HG02798 (cell line): Measurements from ENCODE around the gene GALNT17.
"Not testable (repeated sequence)": the region's sequence is repeated elsewhere in the genome, so short reads cannot be mapped to it uniquely, and the experiment has no call there.

Experiments used
- ATAC-seq: cut with Tn5 transposase; IDR thresholded peaks from one replicate; pipeline ENCODE4 v1.9.1; 2021; ENCODE audit warnings: mild to moderate bottlenecking; ENCODE audit not compliant: unreplicated experiment, poor library complexity

The GALNT17 gene

GRCh38 chr7:71229148-71229547 lies 97.2 kb downstream of the GALNT17 start:
- ATAC-seq: no peak

- no peak for ATAC-seq
Measured at GRCh38 chr7:71229699-71230098, 97.8 kb downstream of the GALNT17 start.

DNA sequence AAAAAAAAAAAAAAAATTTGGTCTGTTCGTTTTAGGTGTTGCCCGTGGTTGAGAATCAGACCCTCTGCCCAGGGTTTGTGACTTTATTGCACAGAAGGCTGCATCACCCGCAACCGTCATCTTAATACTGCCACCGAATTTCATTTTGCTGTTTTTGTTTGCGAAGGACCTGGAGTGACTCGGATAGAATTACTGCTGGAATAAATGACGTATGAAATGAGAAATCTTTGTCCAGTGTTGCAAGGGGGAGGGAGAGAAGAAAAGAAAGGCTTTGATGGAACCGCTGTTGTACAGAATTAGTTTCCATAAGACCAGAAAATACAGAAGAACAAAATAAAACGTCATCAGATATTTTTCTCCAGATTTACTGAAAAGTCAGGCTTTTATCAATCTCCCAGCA lies 103.3 kb downstream of the GALNT17 start:
- ATAC-seq: no peak

DNA sequence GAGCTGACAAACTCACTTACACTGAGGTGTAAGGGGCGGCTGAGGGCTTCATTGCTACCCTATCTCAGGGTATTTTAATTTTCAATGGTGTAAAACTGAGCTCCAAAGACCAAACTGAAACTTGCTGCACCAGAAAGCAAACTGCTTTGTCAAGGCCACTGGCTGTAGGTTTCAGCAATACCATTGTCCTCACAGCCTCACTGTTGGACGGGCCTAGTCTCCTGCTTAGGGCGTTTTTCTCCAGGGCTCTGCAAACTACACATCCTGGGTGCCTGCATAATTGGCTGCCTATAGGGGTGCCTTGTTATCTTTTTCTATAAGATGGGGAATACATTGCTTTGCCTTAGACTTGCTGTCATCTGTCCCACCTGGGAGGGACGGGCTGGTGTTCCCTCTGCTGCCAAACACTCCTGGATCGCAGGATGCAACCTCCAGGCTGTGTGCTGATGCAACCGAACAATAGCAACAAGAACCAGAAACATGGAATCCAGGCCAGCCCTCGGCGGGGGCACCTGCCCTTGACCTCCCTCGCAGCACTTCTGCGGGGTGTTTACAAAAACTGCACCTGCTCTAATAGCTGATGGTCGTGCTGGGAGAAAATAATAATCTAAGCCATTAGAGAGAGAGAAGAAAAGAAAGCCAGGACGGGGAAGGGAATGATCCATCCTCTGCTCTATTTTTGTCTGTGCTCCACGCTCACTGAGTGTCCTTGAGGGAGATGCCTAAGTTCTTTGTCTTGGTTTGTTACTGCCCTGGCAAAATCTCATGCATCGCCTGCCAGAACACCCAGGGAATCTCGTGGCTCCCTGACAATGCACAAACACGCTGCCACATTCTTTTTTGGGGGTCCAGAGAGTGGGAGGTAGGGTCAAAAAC lies 104.5 kb downstream of the GALNT17 start:
- no peak for ATAC-seq

- ATAC-seq: no peak
Measured at GRCh38 chr7:71237945-71238344, 106.0 kb downstream of the GALNT17 start.

DNA sequence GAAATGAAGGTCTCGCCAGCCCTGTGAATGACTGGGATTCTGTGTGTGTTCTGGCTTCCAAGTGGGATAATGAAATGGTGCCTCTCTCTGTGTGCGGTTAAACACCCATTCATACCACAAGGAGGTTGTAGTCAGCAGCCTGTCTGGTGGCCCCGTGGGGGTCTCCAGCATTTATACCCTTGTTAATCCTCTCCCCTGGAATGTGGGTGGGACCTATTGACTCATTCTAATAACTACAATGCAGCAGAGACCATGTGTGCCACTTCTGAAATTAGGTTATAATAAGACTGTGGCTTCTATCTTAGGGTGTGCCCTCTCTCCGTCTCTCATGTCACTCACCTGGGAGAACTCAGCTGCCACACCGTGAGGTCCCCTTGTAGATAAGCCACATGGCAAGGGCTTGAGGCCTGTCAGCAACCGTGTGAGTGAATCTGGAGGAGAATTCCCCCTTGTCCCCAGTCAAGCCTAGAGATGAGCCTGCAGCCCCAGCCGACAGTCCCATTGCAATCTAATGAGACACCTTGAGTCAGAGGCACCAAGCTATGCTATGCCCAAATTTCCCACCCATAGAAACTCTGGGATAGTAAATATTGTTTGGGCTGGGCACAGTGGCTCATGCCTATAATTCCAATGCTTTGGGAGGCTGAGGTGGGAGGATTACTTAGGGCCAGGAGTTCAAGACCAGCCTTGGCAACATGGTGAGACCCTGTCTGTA lies 106.8 kb downstream of the GALNT17 start:
- no peak for ATAC-seq

DNA sequence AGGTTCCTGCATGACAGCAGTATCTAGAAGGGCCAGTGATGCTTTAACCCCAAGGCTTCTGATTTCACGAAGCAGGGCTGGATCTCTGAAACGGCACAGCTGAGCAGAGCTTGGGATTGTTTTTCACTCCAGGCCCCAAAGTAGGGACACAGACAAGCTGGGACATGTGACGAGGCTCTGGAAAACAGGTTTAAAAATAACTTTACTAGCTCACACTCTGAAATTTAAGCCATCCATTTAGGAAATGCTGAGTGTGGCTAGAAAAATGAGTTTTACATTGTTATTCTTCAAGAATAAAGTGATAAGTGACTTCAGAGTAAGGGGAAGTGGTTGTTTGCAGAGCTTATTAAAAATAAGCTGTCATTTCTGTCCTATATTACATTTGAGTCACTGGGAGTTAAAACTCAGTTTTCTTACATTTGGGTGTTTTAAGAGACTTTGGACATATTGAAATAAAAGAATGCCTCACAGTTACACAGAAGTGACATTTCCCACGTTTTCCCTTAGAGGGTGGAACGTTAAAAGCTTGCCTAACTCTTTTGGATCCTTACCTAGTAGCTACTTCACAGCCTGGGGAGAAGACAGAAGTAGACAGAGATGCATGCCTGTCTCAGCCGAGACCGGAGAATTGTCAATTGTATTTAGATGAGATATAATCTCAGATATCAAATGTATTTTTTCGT lies 107.8 kb downstream of the GALNT17 start:
- no peak for ATAC-seq

GRCh38 chr7:71243736-71244410 lies 111.9 kb downstream of the GALNT17 start:
- ATAC-seq: no peak

- no peak for ATAC-seq
Measured at GRCh38 chr7:71245038-71245437, 113.1 kb downstream of the GALNT17 start.

GRCh38 chr7:71251706-71252105 lies 119.8 kb downstream of the GALNT17 start:
- no peak for ATAC-seq

DNA sequence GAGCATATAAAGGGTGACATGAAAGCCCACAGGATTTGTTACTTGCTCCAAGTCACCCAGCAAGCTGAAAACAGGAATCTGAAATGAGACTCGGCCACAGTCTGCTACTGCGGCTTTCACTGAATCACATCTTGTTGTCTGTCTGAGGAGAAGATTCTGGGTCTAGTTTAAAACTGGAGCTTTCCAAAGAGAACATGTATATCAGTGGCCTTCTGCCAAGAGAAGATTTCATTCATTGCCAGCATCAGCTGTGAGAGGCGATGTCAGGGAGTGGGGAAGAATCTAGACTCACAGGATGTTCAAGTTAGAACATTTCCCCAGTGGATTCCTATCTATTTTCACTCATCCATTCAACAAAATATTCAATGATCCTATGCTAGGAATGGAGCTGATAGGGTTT lies 122.8 kb downstream of the GALNT17 start:
- ATAC-seq: no peak

DNA sequence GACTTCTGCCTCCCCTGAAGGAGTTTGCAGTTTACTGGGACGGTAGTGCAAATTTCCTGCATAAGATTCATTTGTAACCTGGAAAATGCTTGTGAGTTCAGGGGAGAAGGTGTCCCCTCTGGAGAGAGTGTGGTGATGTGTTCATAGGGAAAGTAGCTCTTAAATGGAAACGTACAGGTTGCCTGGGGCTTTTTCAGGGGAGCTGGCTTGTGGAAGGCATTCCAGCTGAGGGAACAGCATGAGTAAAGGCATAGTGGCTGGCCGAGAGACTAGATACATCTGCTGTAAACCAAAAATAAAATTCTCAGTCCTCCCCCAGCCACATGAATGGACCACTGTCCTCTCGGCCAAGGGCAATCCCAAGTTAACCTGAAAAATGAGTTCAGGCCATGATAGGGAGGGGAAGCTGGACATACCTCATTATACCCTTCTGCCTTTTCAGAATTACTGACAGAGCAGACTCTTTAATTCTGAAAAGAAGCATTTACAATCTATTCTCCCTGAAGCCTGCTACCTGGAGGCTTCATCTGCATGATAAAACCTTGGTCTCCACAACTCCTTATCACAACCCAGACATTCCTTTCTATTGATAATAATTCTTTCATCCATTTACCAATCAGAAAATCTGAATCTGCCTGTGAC lies 123.7 kb downstream of the GALNT17 start:
- ATAC-seq: no peak

- ATAC-seq: no peak
Measured at GRCh38 chr7:71261066-71261465, 129.1 kb downstream of the GALNT17 start.

DNA sequence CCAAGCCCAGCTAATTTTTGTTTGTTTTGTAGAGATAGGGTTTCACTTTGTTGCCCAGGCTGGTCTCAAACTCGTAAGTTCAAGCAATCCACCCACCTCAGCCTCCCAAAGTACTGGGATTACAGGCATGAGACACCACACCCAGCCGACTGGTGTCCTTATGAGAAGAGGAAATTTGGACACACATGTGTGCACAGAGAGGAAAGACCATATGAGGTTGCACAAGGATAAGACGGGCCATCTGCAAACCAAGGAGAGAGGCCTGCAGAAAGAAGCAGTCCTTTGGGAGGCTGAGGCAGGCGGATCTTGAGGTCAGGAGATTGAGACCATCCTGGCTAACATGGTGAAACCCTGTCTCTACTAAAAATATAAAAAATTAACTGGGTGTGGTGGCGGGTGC lies 130.9 kb downstream of the GALNT17 start:
- not testable (repeated sequence) for ATAC-seq

DNA sequence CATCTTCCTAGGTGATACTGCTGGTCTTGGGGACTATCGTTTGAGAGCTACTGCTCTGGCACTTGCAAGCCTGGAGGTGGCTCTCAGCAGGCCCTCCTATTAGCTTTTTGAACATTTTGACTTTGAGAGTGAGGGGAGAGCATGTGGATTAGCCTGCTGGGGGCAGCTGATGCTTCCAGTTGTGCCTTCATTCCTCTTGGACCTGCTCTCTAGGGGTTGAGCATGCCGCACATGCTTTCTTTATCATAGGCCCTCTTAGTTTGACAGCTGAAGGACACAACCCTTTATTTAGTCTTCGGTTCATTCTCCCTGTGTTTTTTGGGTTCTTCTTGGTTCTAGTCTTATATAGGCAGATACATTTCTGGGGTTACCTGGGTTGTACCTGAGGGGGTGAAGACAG lies 132.1 kb downstream of the GALNT17 start:
- no peak for ATAC-seq

DNA sequence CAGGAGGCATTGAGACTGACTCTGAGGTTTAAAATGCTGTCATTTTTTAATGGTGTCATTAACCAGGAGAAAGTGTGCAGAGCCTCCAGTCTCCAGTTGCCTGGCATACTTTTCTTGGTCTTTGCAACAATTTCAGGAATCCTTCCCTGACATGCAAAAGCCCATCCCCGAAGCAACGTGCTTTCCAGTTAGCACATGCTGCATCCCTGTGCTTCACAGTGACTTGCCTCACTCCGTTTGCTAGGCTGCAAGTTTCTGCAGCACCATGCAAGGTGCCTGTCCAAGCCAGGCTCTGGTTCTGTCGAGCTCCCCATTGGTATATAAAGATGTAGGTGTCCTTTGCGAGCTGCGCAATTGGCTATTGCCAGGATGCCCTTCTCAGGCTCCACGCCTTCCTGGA lies 135.0 kb downstream of the GALNT17 start:
- ATAC-seq: no peak

GRCh38 chr7:71267734-71268469 lies 136.0 kb downstream of the GALNT17 start:
- no peak for ATAC-seq

DNA sequence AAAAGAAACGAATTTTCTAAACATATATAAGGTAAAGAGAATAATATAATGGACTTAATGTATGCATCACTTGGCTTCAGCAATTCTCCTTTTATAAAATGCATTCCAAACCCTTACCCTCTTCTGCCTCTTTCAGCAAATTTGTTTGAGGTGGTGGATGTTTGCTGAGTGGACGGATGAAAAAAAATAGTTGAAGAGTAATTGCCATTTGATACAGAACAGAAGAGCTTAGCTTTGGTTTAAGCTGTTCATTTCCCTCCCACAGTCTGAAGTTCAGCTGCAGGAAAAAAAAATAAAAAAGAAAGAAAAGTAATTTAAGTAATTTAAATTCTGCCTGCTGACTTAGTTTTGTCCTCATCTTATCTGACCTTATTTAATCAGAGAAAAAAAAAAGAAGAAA lies 138.6 kb downstream of the GALNT17 start:
- no peak for ATAC-seq

GRCh38 chr7:71271203-71271602 lies 139.3 kb downstream of the GALNT17 start:
- ATAC-seq: no peak
